GM19438 (cell line): ENCODE measurements around the gene WTAP.
"Not testable (repeated sequence)": the region's sequence is repeated elsewhere in the genome, so short reads cannot be mapped to it uniquely, and the experiment has no call there.

Source experiments
- ATAC-seq: cut with Tn5 transposase; IDR thresholded peaks from one replicate; pipeline ENCODE4 v1.9.1; 2021; ENCODE audit warnings: low read depth; ENCODE audit not compliant: unreplicated experiment

Gene WTAP

DNA sequence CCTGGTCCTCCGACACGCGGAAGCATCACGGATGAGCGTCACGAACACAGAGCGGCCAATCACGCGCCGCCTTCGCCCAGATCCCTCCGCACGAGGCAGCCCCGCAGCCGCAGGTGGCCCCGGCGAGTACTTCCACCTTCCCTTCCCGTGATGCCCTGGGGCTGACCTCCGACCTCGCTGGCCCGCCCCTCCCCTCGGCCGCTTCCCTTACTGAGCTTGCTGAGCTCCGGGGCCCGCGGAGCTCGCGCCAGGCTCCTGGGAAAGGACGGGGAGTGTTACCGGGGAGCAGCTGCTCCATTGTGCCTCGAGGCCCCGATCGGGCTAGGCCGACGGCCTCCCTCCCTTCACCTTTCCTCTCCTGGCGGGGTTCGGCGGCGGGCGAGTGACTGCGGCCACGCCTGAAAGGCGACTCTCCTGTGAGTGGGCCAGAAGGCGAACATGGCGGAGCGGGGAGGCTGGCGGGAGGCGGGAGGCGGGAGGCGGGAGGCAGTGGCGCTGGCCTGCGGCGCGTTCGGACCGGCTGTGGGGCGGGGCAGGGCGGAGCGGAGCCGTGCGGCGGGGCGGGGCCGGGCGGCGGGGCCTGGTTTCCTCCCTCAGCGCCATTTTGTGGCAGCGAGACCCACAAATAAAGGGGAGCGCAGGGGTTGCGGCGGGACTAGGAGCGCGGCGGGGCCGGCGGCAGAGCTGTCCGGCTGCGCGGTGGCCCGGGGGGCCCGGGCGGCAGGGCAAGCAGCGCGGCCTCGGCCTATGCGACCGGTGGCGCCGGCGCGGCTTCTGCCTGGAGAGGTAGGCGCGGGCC, at the start of gene WTAP:
Gene WTAP, plus strand, starts transcription at position 589 of the 799 bp plus-strand sequence. CDS start 8,760 bp downstream, outside the sequence.
- ATAC-seq: peak; percentile 76

DNA sequence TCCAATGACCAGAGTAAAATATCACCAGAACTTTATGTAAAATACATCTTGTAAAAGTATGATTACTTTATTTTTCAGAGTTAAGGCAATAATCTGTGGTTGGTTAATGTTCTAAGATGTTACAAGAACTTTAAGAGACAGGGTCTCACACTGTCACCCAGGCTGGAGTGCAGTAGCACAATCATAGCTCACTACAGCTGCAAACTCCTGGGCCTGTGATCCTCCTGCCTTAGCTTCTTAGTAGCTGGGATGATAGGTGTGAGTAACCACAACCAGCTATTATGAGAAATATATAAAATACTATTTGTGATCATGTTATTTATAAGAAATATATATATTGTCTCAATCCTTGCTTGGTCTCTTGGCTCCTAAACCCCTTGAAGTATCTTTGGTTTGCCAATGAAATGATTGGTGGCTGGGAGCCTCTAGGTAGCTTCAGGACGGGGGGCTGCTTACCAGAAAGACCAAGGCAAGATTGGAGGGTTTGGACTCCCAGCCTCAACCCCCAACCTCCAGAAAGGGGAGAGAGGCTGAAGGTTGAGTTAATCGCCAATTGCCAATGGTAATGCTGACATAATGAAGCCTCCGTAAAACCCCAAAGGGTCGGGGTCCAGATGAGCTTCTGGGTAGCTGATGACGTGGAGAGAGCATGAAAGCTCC, 49.7 kb upstream of the WTAP start:
- no peak for ATAC-seq

DNA sequence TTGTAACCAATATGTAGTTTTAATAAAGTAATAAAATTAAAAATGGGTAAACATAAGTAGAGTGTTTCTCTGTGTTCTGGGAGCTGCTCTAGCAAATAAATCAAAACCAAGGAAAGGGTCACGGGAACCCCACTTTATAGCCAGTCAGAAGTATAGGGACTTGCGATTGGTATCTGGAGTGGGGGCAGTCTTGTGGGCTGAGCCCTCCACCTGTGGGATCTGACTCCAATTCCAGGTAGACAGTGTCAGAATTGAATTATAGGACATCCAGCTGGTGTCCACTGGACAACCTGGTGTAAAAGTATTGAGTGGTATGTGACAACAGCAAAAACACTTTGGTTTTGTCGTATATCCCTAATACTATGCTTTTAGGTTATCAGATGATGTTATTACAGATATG, 48.7 kb upstream of the WTAP start:
- ATAC-seq: no peak

DNA sequence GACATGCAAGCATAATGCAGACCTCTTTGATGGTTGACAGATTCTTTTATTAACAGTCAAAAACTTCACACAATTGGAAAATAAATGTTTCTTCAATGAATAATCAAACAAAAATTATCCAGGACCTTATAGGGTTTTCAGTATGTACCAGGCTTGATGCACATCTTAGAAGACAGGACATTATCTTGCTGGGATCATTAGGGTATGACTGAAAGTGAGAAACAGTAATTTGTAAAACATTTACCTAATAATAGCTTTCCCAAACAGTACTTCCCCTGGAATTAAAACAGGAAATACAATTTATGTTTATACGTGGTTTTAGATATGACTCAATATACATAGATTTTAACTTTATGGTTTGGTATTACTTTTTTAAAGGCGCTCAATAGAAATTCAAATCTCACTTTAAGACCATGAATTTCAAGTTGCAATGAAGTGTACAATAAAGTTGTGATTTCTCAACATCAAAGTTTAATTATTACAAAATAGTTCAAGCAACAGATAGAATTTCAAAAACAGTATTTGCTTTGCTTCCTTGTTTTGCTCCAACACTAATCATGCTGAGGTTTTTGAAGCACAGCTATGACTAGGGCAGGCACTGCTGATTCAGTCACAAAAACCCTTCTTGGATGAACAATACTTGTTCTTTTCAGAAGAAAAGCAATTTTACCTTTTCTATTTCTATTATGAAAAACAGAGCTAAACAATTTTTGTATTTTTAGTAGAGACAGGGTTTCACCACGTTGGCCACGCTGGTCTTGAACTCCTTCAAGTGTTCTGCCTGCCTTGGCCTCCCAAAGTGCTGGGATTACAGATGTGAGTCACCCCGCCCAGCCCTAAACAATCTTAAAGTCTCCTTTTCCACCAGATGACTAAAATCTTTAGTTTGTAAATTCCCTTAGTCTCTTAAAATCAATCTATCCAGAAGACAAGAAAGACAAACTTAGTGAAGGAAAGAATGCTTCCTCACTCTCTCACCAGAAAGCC, 47.9 kb upstream of the WTAP start:
- ATAC-seq: no peak

DNA sequence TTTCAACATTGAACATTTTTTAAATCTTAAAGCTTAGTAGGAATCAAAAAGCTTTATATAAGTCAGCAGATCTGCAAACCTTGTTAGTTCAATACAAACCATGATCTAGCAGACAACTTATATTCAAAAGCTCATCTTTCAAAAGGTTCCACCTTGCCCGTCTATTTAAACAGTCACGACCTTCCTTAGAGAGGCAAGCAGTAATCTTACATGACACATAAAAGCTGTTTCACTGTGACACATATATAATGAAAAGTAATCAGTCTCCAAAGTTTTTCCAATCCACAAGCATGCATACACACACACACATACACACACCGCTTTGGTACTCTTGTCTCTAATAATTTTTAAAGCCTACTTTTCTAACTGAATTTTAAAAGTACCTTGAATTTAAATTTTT, 47.2 kb upstream of the WTAP start:
- ATAC-seq: no peak

DNA sequence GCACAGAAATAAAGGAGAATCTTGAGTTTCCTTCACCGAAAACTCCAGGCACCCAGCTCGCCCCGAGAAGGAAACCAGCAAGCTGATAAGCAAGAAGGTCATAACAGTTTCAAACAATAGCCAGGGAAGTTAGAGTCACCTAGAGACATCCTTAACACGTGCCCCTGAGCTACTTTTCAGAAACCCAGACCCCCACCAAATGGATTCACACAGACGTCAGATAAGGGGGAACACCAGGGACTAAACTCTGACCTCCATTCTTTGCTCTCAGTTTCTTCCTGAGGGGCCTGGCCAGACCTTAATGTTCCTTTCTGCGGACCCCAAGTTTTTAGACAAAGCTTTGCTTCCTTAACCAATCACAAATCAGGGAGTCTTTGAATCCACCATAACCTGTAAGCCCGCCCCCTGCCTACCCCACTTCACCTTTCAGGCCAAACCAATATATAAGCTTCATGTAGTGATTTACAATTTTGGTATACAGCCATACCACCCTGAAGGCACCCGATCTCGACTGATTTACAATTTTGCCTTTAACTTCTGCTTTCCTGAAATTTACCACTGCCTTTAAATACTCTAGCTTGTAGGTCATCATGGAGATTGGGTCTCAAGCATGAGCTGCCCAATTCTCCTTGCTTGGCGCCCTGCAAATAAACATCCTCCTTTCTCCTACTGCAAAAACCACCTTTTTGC, 46.0 kb upstream of the WTAP start:
- ATAC-seq: no peak

DNA sequence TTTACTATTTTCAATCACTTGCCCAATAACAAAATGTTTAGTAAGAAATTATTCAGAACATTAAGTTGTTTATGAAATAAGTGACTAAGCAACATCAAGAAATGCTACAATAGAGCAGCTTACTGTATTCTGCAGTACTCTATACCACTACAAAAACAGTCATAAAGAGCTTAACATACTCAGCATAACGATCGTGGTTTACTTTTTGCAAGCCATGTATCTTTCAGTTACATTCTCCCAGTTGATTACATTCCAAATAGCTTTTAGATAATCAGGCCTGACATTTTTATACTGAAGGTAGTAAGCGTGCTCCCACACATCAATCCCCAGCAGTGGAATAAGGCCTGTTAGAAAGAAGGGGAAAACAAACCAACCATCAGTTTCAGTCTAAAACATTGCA, 45.0 kb upstream of the WTAP start:
- ATAC-seq: no peak

DNA sequence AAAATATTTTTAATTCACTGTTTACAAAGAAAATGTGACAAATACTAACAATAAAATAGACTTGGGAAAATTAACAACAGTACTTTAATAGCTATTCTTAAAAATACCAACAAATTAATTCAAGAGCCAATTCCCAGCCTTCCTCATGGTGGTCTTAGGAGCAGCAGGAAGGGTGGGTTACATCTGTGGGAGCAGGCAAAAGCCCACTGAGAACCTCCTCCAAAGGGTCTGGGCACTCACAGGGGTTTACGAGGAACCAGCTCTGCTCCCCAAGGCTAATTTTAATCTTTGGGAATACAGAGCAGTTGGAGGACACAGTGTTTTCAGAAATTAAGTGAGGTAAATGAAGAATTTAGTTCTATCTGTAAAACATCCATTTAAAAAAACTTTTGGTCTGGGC, 44.5 kb upstream of the WTAP start:
- no peak for ATAC-seq

DNA sequence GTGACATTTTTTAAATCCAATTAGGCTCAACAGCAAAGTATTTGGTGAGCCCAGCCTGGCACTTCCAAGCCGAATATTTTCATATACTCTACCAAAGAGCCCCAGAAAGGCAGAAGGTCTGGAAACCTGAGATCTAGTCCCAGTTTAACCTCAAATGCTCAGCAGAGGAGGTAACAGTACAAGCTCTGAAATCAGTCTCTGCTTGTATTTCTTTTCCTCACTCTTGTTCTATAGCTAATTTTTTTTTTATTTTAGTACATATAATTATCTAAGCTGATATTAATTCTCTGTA, 43.3 kb upstream of the WTAP start:
- no peak for ATAC-seq

DNA sequence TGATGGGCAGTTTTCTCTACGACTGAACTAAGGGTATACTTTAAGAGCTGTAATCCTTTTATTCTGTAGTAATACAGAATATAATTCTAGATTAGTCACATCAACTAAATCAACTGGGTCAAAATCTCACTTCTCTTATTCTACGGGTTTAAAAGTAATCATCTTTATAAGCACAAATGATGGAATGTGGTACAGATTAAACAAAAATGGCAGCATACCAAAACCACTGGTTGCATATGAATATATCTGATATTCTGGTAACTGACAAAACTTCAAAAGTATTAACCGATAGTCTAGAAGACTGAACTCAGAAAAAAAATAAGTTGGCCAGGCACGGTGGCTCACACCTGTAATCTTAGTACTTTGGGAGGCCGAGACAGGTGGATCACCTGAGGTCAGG, 41.3 kb upstream of the WTAP start:
- no peak for ATAC-seq

DNA sequence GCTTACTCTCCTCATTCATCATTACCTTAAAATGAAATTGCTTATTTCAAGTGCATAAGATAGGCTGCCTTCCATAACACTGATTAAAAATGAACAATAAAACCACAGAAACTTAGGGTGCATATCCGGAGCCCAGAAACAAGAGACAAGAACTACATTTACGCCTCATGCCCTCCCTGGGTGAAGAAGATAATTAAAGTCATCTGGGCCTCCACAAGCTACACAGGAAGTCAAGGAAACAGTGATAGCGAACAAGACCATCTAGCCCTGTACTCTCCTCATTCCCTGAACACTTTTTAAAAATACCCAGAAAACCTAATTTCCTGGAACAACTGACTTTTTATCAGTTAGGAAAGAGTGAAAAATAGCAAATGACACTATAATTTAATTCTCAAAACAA, 40.6 kb upstream of the WTAP start:
- no peak for ATAC-seq

DNA sequence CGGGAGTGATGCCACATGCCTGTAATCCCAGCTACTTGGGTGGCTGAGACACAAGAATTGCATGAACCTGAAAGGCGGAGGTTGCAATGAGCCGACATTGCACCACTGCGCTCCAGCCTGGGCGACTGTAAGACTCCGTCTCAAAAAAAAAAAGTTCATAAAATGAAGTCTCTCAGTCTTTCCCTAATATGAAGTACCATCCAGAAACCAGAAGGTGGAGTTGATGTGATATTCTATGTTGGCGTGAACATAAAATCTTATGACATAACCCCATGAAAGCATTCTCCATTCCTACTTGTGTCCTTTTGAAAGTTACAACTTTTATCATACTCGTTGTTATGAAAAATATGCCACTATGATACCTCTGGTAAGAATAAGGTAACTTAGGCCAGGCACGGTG, 40.0 kb upstream of the WTAP start:
- ATAC-seq: no peak

DNA sequence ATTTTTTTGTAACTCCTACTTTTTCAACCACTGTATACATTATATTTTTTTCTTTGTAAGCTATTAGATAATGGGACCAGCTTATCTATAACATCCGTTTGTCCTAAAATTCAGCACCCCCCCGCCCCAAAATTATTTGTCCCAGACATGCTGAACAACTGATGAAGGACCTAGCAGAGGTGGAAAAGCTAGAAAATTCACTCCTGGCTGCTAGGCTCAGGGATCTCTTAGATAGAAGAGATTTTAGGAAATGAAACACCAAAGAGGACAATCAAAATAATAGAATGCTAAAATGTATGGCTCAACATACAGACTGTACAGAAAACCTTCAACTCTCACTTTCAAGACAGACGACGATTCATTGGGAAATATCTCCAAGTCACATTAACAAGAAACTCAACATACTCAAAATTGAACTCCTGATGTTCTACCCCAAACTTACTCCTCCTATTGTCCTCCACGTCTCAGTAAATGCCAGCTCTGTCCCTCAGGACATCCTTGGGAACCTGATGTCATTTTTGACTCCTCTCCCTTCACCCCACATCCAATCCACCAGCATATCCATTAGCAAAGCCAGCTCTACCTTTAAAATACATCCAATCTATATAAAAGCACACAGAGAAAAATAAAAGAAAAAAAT, 38.9 kb upstream of the WTAP start:
- no peak for ATAC-seq

DNA sequence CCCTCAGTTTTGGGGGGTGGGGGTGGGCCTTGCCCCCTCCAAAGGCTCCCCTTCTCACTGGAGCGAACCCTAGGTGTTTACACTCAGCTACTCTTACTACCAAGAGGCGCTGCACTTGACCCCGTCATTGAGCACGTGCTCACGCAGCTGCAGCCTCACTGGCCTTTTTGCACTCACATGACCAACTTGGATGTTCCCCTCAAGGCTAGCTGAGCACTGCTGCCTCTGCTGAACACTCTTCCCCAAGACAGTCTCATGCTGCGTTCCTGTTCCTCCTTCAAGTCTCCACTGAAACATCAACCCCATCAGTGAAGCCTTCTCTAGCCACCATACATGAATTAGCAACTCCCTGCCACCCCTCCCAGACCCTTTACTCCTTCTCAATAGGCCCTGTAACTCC, 38.3 kb upstream of the WTAP start:
- no peak for ATAC-seq

DNA sequence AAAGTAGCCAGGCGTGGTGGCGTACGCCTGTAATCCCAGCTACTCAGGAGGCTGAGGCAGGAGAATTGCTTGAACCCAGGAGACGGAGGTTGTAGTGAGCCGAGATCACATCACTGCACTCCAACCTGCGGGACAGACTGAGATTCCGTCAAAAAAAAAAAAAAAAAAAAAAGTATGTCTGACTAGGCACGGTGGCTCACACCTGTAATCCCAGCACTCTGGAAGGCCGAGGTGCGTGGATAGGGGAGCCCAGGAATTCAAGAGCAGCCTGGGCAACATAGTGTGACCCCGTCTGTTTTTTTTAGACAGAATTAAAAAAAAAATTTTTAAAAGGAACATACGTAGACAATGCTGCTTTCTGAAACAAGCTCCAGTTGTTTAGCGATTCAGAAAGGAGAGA, 37.2 kb upstream of the WTAP start:
- not testable (repeated sequence) for ATAC-seq

DNA sequence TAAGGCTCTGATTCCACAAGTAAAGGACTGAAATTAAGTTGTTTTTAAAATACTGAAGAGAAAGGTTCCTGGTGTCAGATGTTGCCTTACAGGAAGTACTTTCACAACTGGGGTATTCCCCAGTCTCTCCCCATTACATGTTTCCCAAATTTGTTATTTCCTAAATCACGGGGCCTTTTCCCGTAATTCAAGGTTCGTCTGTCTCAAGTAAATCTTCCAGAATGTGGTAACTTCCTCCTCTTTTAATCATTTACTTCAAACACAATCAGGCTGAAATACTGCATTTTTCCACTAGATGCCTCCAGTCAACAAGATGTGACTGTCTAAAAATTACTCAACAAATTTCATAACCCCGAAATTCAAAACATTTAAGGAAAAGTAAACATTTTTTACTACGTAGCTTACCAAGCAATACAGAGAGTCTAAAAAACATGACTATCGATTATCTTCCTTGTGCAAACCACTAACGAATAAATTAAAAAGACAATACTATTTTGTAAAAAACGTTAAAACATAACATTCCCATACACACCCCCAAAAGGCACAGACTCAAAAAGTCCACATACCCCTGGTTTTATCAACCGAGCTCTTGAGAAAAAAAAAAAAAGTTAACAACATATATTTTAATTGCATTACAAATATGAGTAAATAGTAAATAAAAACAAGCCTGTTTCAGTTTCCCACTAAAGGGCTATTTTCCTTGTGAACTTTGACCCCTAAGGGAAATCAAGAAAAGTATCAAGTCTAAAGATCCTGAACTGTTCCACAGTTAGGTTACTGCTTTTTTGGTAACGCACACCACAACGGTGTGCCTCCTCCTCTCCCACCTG, 36.0 kb upstream of the WTAP start:
- ATAC-seq: no peak

DNA sequence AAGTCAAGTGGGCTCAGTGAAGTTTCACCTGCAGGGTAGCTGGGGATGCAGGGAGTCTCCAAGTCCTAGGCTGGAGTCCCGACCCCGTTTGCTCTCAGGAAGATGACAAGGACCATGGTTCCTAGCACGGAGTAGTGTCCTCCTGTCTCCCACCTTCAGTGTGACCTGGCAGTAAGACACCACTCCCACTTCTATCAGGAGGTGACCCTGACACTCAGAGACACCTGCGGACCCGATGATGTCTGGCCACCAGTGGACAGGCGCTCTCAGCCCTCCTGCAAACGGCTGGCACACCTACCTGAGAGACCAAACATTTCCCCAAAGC, 35.4 kb upstream of the WTAP start:
- ATAC-seq: no peak

DNA sequence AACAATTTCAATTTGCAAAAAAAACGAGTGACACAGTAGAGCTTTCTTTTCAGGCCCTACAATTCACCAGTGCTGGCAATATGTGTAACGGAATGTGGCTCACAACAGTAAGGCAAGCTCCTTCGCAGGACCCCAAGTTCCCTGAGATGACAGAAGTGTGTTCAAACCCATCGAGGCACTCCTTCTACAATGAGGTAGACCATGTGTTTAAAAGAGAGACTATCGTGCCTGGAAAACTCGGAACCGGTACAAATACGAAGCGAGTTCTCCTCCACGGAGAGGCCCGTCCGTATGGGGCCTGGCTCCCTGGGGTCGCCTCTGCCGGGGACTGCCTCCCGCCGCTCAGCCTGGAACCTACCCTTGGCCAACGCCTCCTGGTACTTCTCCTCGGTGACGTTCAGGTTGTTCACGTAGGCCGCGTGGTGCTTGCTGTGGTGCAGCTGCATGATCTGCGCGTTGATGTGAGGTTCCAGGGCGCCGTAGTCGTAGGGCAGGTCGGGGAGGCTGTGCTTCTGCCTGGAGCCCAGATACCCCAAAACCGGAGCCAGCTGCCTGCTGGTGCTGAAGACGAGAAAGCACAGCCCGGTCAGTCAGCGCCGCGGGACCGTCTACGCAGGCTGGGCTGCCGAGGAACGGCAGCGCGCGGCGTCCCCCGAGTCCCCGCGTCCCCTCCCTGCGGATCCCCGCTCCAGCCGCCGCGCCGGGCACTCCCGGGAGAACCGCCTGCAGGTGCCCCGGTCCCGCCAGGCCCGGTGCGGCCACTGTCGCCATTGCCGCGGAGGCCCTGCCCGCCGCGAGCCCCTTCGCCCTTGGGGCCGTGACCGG, 34.8 kb upstream of the WTAP start:
- peak; percentile 37 for ATAC-seq
